Type B pancreatic cell (in vitro differentiated cells): ENCODE results near the gene SHISA6. TPM values are rescaled to one million over a fixed set of nuclear protein-coding genes. Genes with fewer than 3 reads are reported as not detected.

Experiments
- DNase-seq: peaks from one replicate; pipeline ENCODE4 v3.0.0; 2021; ENCODE audit warnings: mixed read lengths; ENCODE audit not compliant: unreplicated experiment; ENCODE audit errors: extremely low spot score
- H3K27ac Mint-ChIP-seq: 2 replicates; pipeline ENCODE4 v1.8.0; 2021; ENCODE audit warnings: mild to moderate bottlenecking, mixed read lengths
- H3K27me3 Mint-ChIP-seq: 2 replicates; pipeline ENCODE4 v1.8.0; 2021; ENCODE audit warnings: mixed read lengths
- H3K36me3 Mint-ChIP-seq: 2 replicates; pipeline ENCODE4 v1.8.0; 2021; ENCODE audit warnings: mixed read lengths
- H3K4me1 Mint-ChIP-seq: one replicate; pipeline ENCODE4 v1.8.0; 2021; ENCODE audit warnings: mixed read lengths; ENCODE audit not compliant: unreplicated experiment
- H3K4me3 Mint-ChIP-seq: 2 replicates; pipeline ENCODE4 v1.8.0; 2021; ENCODE audit warnings: mild to moderate bottlenecking, mixed read lengths
- H3K9me3 Mint-ChIP-seq: 2 replicates; pipeline ENCODE4 v1.8.0; 2021; ENCODE audit warnings: mixed read lengths
- total RNA-seq: library from RNA; stranded (reverse); gene quantifications from 2 replicates; pipeline ENCODE4 v1.2.1, GENCODE V29; 2021; ENCODE audit warnings: low replicate concordance
- TF ChIP-seq, protein P1 (sequence below): fragments of 200-600 bp; sonication (generic); conservative IDR thresholded peaks from 2 replicates; pipeline ENCODE4 v1.5.0; 2021; ENCODE audit warnings: antibody characterized with exemption, mild to moderate bottlenecking

The SHISA6 gene
- total RNA-seq, 1 donor from 2014 or later, result 5.0 TPM

DNA sequence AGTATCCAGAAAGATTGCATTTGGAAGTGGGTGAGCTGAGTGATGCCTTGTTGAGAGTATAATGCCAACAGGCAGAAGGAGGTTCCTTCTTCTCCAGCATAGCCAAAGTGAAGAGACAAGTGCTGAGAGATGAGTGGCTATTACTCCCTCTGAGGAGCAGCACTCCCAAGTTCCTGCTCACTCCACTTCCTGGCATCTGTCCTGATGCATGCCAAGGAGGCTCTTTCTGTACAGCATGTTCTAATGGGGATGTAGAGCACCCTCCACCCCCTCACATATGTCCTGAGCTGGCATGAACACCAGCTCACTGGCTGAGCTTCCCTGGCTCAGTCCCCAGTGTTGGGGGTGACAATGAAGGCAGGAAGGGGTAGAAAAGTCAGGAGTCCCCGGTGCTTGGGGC is 313.0 kb downstream of the SHISA6 start:
- H3K9me3 Mint-ChIP-seq, result no peaks in the 10 kb centered on the region
- peaks cover 23% of the 10 kb centered on the region for H3K27me3 Mint-ChIP-seq
- H3K4me3 Mint-ChIP-seq, result no peak overlapping the region
- no peak for DNase-seq
- H3K36me3 Mint-ChIP-seq, result no peaks in the 10 kb centered on the region
- TF ChIP-seq, protein P1, sequence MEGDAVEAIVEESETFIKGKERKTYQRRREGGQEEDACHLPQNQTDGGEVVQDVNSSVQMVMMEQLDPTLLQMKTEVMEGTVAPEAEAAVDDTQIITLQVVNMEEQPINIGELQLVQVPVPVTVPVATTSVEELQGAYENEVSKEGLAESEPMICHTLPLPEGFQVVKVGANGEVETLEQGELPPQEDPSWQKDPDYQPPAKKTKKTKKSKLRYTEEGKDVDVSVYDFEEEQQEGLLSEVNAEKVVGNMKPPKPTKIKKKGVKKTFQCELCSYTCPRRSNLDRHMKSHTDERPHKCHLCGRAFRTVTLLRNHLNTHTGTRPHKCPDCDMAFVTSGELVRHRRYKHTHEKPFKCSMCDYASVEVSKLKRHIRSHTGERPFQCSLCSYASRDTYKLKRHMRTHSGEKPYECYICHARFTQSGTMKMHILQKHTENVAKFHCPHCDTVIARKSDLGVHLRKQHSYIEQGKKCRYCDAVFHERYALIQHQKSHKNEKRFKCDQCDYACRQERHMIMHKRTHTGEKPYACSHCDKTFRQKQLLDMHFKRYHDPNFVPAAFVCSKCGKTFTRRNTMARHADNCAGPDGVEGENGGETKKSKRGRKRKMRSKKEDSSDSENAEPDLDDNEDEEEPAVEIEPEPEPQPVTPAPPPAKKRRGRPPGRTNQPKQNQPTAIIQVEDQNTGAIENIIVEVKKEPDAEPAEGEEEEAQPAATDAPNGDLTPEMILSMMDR, result no peak
- no peak overlapping the region for H3K27ac Mint-ChIP-seq
- no peaks in the 10 kb centered on the region for H3K4me1 Mint-ChIP-seq

DNA sequence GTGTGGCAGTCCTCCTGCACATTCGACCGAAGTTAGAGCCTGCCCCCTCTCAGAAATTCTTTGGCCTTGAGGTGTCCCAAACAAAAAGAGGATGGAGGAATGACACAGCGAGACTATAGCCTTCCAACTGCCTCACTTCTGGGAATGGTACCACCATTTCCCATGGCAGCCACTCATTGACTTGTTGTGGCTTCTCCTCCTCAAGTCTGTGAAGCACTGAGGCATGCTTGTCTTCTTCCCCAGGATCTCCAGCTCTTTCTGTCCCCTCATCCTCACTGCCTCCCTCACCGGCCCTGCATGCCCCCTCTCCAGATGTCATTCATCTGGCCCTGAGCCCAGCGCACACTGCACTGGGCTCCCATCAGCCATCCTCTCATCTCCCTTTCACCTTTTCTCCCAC is 313.5 kb downstream of the SHISA6 start:
- Mint-ChIP-seq H3K36me3 (no peaks in the 10 kb centered on the region), H3K9me3 (no peaks in the 10 kb centered on the region), H3K4me1 (no peaks in the 10 kb centered on the region), H3K27ac (no peak overlapping the region), H3K27me3 (peaks cover 23% of the 10 kb centered on the region), H3K4me3 (no peak overlapping the region)
- DNase-seq, result no peak
- TF ChIP-seq, protein P1, result no peak

DNA sequence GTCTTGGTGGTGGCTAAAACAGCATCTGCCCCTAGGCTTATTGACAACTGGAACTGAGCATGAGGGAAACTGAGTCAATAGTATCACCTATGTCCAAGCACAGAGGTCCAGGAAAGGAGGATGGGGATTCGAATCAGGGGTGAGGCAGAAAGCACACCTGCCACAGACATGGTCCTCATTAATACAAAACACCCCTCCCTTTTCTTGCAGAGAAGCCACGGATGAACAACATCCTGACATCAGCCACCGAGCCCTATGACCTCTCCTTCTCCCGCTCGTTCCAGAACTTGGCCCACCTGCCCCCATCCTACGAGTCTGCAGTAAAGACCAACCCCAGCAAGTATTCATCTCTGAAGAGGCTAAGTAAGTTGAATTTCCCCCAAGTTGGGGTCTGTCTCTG is 314.5 kb downstream of the SHISA6 start:
- H3K4me1 Mint-ChIP-seq, result no peaks in the 10 kb centered on the region
- no peaks in the 10 kb centered on the region for H3K36me3 Mint-ChIP-seq
- no peak overlapping the region for H3K4me3 Mint-ChIP-seq
- TF ChIP-seq, protein P1, result no peak
- no peak for DNase-seq
- H3K27me3 Mint-ChIP-seq, result peaks cover 22% of the 10 kb centered on the region
- H3K27ac Mint-ChIP-seq, result no peak overlapping the region
- no peaks in the 10 kb centered on the region for H3K9me3 Mint-ChIP-seq

DNA sequence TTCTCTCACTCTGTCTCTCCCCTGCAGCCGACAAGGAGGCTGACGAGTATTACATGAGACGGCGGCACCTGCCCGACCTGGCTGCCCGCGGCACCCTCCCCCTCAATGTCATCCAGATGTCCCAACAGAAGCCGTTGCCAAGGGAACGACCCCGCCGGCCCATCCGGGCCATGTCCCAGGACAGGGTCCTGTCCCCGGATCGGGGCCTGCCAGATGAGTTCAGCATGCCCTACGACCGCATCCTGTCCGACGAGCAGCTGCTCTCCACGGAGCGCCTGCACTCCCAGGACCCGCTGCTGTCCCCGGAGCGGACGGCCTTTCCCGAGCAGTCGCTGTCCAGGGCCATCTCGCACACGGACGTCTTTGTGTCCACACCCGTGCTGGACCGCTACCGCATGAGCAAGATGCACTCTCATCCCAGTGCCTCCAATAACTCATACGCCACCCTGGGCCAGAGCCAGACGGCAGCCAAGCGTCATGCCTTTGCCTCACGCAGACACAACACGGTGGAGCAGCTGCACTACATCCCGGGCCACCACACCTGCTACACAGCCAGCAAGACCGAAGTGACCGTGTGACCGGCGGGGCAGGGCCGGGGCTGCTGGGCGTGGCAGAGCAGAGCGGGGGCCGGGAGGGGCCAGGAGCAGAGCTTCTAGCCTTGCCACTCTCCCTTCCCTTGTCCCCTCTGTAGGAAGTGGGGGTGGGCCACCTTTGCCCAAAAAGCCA is 316.9 kb downstream of the SHISA6 start:
- H3K36me3 Mint-ChIP-seq, result no peaks in the 10 kb centered on the region

DNA sequence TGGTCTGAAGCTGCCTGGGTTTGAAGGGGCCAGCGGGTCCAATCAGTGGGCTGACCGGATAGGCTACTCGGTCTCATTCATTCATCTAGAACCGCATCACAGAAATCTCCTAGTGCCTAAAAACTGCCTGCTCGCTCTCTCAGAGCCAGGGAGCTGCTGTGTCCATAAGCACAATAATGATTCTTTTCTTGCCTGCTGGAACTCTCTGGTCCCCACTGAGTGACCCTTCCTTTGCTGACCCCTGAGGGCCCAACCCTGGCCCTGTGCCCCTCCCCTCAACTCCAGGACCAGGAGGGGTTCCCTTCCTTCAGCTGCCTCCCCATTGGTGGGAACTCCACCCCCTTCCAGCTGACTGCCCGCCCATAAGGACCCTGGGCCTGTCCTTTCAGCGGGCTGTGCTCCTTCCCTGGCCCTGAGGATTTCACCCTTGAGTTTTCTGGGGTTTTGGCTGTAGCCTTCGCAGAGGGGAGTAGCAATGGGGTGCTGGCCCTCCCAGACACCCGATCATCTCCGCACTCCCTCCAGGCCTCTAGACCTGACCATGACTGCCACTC is 317.7 kb downstream of the SHISA6 start:
- Mint-ChIP-seq H3K4me3 (no peak overlapping the region), H3K9me3 (no peaks in the 10 kb centered on the region), H3K36me3 (no peaks in the 10 kb centered on the region), H3K27ac (no peak overlapping the region), H3K4me1 (no peaks in the 10 kb centered on the region), H3K27me3 (peaks cover 16% of the 10 kb centered on the region)
- DNase-seq, result no peak
- TF ChIP-seq, protein P1, result no peak

More for the DNA sequence above, 316.9 kb downstream of the SHISA6 start:
- no peak overlapping the region for H3K27ac Mint-ChIP-seq
- no peaks in the 10 kb centered on the region for H3K9me3 Mint-ChIP-seq
- H3K27me3 Mint-ChIP-seq, result peaks cover 21% of the 10 kb centered on the region
- no peak overlapping the region for H3K4me3 Mint-ChIP-seq
- DNase-seq, result no peak
- no peaks in the 10 kb centered on the region for H3K4me1 Mint-ChIP-seq
- TF ChIP-seq, protein P1, result no peak
